Neural progenitor cell (in vitro differentiated cells): ENCODE results near the gene SYT6.

Source experiments
- EZH2 ChIP-seq: fragments of 200-600 bp; sonication (generic); IDR thresholded peaks from 2 replicates; pipeline ENCODE4 v1.6.1; 2017; ENCODE audit warnings: antibody characterized with exemption, mild to moderate bottlenecking, moderate library complexity
- TF ChIP-seq, protein P1 (sequence below): fragments of 200-600 bp; sonication (generic); IDR thresholded peaks from 2 replicates; pipeline ENCODE4 v1.5.1; 2017; ENCODE audit warnings: antibody characterized with exemption, mild to moderate bottlenecking

DNA sequence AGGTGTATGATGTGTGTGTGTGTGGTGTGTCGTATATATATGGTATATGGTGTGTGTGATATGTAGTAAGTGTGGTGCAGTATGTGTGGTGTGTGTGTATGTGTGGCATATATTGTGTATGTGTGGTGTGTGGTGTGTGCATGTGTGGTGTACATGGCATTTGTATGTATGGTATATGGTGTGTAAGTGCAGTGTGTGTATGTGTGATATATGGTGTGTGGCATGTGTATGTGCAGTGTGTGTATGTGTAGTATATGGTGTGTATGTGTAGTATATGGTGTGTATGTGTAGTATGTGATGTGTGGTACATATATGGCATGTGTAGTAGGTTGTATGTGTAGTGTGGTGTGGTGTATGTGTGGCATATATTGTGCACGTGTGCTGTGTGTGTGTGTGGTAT, 99.5 kb downstream of the SYT6 start:
- TF ChIP-seq, protein P1, sequence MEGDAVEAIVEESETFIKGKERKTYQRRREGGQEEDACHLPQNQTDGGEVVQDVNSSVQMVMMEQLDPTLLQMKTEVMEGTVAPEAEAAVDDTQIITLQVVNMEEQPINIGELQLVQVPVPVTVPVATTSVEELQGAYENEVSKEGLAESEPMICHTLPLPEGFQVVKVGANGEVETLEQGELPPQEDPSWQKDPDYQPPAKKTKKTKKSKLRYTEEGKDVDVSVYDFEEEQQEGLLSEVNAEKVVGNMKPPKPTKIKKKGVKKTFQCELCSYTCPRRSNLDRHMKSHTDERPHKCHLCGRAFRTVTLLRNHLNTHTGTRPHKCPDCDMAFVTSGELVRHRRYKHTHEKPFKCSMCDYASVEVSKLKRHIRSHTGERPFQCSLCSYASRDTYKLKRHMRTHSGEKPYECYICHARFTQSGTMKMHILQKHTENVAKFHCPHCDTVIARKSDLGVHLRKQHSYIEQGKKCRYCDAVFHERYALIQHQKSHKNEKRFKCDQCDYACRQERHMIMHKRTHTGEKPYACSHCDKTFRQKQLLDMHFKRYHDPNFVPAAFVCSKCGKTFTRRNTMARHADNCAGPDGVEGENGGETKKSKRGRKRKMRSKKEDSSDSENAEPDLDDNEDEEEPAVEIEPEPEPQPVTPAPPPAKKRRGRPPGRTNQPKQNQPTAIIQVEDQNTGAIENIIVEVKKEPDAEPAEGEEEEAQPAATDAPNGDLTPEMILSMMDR = no peak
- no peak for TF ChIP-seq EZH2
